ENCODE results near the gene PLD4.

Gene PLD4

DNA sequence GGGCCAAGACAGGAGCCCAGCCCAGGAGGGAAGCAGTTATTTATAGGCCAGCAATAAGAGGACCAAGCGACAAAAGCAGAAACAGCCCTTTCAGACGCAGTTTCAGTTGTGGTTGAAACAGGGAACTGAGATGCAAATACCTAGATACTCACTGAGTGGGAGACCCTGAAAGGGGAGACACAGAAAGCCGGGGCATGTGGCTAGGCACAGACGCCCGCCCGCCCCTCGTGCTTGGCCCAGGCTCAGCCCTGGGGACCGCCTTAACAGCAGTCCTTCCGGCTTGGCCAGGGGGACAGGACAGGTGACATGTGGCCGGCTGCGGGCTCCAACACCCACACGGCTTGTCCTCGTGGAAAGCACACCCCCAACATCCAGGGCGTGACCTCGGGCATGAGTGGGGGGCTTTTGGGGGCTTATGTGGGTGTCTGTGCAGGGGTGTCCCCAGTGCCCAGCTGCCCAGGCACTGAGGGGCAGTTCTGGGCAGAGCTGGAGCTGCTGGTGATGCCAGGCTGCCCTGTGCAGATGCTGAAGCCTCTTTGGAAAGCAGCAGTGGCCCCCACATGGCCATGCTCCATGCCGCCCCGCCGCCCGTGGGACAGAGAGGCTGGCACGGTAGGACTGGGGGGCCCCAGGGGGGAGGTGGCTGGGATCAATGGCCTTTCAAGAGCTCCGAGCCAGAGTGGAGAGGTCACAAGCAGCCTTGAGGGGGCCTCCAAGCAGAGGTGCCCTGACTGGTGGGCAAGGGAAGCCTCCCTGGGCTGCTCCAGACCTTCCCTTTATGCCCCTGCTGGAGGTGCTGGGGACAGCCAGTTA lies 2.1 kb downstream of the PLD4 start:
- no peak overlapping the region for H3K27ac ChIP-seq (ENCODE audit: low read depth, low read length)

DNA sequence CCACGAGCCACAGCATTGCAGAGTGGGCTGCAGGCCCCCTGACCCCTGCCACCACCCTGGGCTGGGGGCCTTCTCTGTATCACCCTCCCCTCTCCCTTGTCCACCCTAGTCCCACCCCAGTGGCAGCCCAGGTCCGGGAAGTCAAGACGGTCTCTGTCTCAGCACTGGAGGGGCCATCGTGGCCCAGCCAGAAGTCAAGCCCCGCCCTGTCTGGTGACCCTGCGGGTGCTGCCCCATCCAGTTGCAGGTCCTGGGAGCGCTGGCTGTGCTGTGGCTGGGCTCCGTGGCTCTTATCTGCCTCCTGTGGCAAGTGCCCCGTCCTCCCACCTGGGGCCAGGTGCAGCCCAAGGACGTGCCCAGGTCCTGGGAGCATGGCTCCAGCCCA lies 2.7 kb downstream of the PLD4 start:
- Histone ChIP-seq H3K9ac (ENCODE audit: low read length) (no peak overlapping the region), H3K4me2 (ENCODE audit: low read depth, low read length, poor library complexity, severe bottlenecking) (no peak overlapping the region), H3K9me3 (ENCODE audit: insufficient read depth, low read length) (no peaks in the 10 kb centered on the region), H3K36me3 (ENCODE audit: low read length) (no peaks in the 10 kb centered on the region), H3K27me3 (ENCODE audit: low read length) (no peaks in the 10 kb centered on the region), H3K79me2 (ENCODE audit: insufficient read depth, low read length) (no peaks in the 10 kb centered on the region), H2AFZ (ENCODE audit: low read depth, low read length, severe bottlenecking) (no peak overlapping the region), H3F3A (ENCODE audit: insufficient read depth) (no peaks in the 10 kb centered on the region), H3K27ac (ENCODE audit: low read depth, low read length) (no peak overlapping the region), H3K9me2 (replicated peaks; ENCODE audit: insufficient read depth, low read length) (no peaks in the 10 kb centered on the region), H3K4me3 (ENCODE audit: insufficient read depth, low read length, poor library complexity, severe bottlenecking) (no peak overlapping the region), H4K20me1 (ENCODE audit: low read depth, low read length) (no peaks in the 10 kb centered on the region)
- no peak for TF ChIP-seq EZH2phosphoT487 (conservative IDR thresholded peaks at IDR 0.05; ENCODE audit: low read length)
- TF ChIP-seq, protein P1, sequence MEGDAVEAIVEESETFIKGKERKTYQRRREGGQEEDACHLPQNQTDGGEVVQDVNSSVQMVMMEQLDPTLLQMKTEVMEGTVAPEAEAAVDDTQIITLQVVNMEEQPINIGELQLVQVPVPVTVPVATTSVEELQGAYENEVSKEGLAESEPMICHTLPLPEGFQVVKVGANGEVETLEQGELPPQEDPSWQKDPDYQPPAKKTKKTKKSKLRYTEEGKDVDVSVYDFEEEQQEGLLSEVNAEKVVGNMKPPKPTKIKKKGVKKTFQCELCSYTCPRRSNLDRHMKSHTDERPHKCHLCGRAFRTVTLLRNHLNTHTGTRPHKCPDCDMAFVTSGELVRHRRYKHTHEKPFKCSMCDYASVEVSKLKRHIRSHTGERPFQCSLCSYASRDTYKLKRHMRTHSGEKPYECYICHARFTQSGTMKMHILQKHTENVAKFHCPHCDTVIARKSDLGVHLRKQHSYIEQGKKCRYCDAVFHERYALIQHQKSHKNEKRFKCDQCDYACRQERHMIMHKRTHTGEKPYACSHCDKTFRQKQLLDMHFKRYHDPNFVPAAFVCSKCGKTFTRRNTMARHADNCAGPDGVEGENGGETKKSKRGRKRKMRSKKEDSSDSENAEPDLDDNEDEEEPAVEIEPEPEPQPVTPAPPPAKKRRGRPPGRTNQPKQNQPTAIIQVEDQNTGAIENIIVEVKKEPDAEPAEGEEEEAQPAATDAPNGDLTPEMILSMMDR (IDR thresholded peaks at IDR 0.05; ENCODE audit: insufficient read depth, low read length, poor library complexity, severe bottlenecking), result no peak

More for the DNA sequence above, 2.1 kb downstream of the PLD4 start:
- TF ChIP-seq, protein P1 (IDR thresholded peaks at IDR 0.05; ENCODE audit: insufficient read depth, low read length, poor library complexity, severe bottlenecking), result no peak
- TF ChIP-seq EZH2phosphoT487 (conservative IDR thresholded peaks at IDR 0.05; ENCODE audit: low read length), result no peak
- Histone ChIP-seq H3F3A (ENCODE audit: insufficient read depth) (no peaks in the 10 kb centered on the region), H3K9me3 (ENCODE audit: insufficient read depth, low read length) (no peaks in the 10 kb centered on the region), H3K27me3 (ENCODE audit: low read length) (no peaks in the 10 kb centered on the region), H3K4me2 (ENCODE audit: low read depth, low read length, poor library complexity, severe bottlenecking) (peak overlapping the region; percentile 39), H3K4me3 (ENCODE audit: insufficient read depth, low read length, poor library complexity, severe bottlenecking) (no peak overlapping the region), H3K36me3 (ENCODE audit: low read length) (no peaks in the 10 kb centered on the region), H3K9ac (ENCODE audit: low read length) (0 out of 2 replicates have a peak overlapping the region, but pooled peaks have one; percentile 9), H3K9me2 (replicated peaks; ENCODE audit: insufficient read depth, low read length) (no peaks in the 10 kb centered on the region), H3K79me2 (ENCODE audit: insufficient read depth, low read length) (no peaks in the 10 kb centered on the region), H4K20me1 (ENCODE audit: low read depth, low read length) (no peaks in the 10 kb centered on the region), H2AFZ (ENCODE audit: low read depth, low read length, severe bottlenecking) (no peak overlapping the region)

DNA sequence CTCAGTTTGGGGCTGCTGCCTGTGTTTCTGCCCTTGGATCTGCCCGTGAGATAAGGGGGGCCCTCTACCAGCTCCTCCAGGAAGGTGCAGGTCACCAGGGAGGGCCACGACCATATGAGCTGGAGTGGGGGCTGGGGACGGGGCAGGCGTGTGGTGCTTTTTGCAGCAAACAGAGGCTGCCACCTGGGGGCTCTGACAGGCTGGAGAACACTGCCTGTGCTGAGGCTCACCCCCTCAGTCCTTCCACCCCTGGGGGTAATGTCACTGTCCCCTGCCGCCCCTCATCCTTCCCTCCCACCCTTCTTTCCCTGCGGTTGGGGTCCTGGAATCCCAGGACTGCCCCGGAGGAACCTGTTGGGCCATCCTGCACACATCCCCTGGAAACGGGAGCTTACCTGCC lies 3.2 kb downstream of the PLD4 start:
- no peaks in the 10 kb centered on the region for H3K9me3 ChIP-seq (ENCODE audit: insufficient read depth, low read length)
- no peak overlapping the region for H2AFZ ChIP-seq (ENCODE audit: low read depth, low read length, severe bottlenecking)
- no peak overlapping the region for H3K4me2 ChIP-seq (ENCODE audit: low read depth, low read length, poor library complexity, severe bottlenecking)
- no peaks in the 10 kb centered on the region for H3K9me2 ChIP-seq (replicated peaks; ENCODE audit: insufficient read depth, low read length)
- no peak overlapping the region for H3K9ac ChIP-seq (ENCODE audit: low read length)
- no peaks in the 10 kb centered on the region for H3F3A ChIP-seq (ENCODE audit: insufficient read depth)
- H3K79me2 ChIP-seq (ENCODE audit: insufficient read depth, low read length), result no peaks in the 10 kb centered on the region
- H3K27me3 ChIP-seq (ENCODE audit: low read length), result no peaks in the 10 kb centered on the region
- no peak overlapping the region for H3K27ac ChIP-seq (ENCODE audit: low read depth, low read length)
- H3K36me3 ChIP-seq (ENCODE audit: low read length), result no peaks in the 10 kb centered on the region
- no peaks in the 10 kb centered on the region for H4K20me1 ChIP-seq (ENCODE audit: low read depth, low read length)
- no peak overlapping the region for H3K4me3 ChIP-seq (ENCODE audit: insufficient read depth, low read length, poor library complexity, severe bottlenecking)
- TF ChIP-seq, protein P1 (IDR thresholded peaks at IDR 0.05; ENCODE audit: insufficient read depth, low read length, poor library complexity, severe bottlenecking), result no peak
- TF ChIP-seq EZH2phosphoT487 (conservative IDR thresholded peaks at IDR 0.05; ENCODE audit: low read length), result no peak
